A549 (cell line): ENCODE measurements around the gene CRYBA1. TPM values are rescaled to one million over a fixed set of nuclear protein-coding genes. Genes with fewer than 3 reads are reported as not detected.
"Not testable (repeated sequence)": the region's sequence is repeated elsewhere in the genome, so short reads cannot be mapped to it uniquely, and the experiment has no call there.

Source experiments
- ATAC-seq, 2 experiments: fragments of 200-7000 bp in 1 of 2; fragments of >200 bp in 1 of 2; cut with Nextera tagmentation in 1 of 2; cut with Tn5 transposase in 1 of 2; 3 replicates each; pipeline versions ENCODE4 v1.8.0 to v1.9.1; 2018 to 2020; ENCODE audit warnings: mild to moderate bottlenecking in 1 of 2, moderate library complexity in 1 of 2
- CTCF ChIA-PET: fragments of 300-600 bp; sonication (Branson Sonifier 250); formaldehyde crosslinking; extraction: SDS; loops from one replicate; lab custom pipeline; 2021; ENCODE audit warnings: antibody characterized with exemption, inconsistent platforms; lab: Yijun Ruan, JAX
- POLR2A ChIA-PET: fragments of 350-600 bp; formaldehyde crosslinking; extraction: SDS; loops from one replicate; lab custom pipeline; 2021; ENCODE audit warnings: antibody characterized with exemption, inconsistent platforms; lab: Yijun Ruan, JAX
- DNase-seq, 2 experiments: peaks; one replicate each; pipeline versions ENCODE4 v3.0.0 to v3.0.0-alpha.2; 2011 to 2016; ENCODE audit warnings: low read depth in 1 of 2, low spot score in 1 of 2
- FAIRE-seq: peaks from 2 replicates; lab custom pipeline; 2011; peaks lifted over from hg19 to GRCh38; lab: Jason Lieb, UNC
- H3K27ac ChIP-seq, 2 experiments: fragments of >200 bp; sonication (Bioruptor Twin); formaldehyde crosslinking; 3 replicates each; pipeline ENCODE4 v1.5.1; 2016 to 2017
- H3K4me1 ChIP-seq: fragments of >200 bp; sonication (Bioruptor Twin); formaldehyde crosslinking; 3 replicates; pipeline ENCODE4 v1.6.1; 2016
- H3K4me2 ChIP-seq: fragments of >200 bp; sonication (Bioruptor Twin); formaldehyde crosslinking; 3 replicates; pipeline ENCODE4 v1.6.1; 2016
- H3K4me3 ChIP-seq: fragments of >200 bp; sonication (Bioruptor Twin); formaldehyde crosslinking; 3 replicates; pipeline ENCODE4 v1.5.1; 2016
- H3K9me3 ChIP-seq: fragments of >200 bp; sonication (Bioruptor Twin); formaldehyde crosslinking; 3 replicates; pipeline ENCODE4 v1.6.1; 2016
- CBX2 ChIP-seq: fragments of 200-600 bp; sonication (generic); IDR thresholded peaks from 2 replicates; pipeline ENCODE4 v1.6.1; 2016; ENCODE audit warnings: low read depth, mild to moderate bottlenecking, borderline replicate concordance
- CBX8 ChIP-seq: fragments of 200-600 bp; sonication (generic); IDR thresholded peaks from 2 replicates; pipeline ENCODE4 v1.6.1; 2016
- CEBPB ChIP-seq, 2 experiments: fragments of >200 bp in 1 of 2; sonication (Bioruptor Twin) in 1 of 2; formaldehyde crosslinking in 1 of 2; IDR thresholded peaks; 2 replicates each; pipeline ENCODE4 v1.6.1; 2012 to 2016
- EHMT2 ChIP-seq: fragments of 200-600 bp; sonication (generic); IDR thresholded peaks from 2 replicates; pipeline ENCODE4 v1.6.1; 2016; ENCODE audit warnings: antibody characterized with exemption, low read depth, mild to moderate bottlenecking, moderate library complexity
- EP300 ChIP-seq, 2 experiments: fragments of >200 bp; sonication (Bioruptor Twin); formaldehyde crosslinking; IDR thresholded peaks; 2 replicates in 1 of 2; 3 replicates in 1 of 2; pipeline ENCODE4 v1.6.1; 2016 to 2017
- ESRRA ChIP-seq: fragments of 150-350 bp; IDR thresholded peaks from 2 replicates; pipeline ENCODE4 v1.6.1; 2014; ENCODE audit warnings: mild to moderate bottlenecking, low read length, borderline replicate concordance
- FOSB ChIP-seq: fragments of 250-450 bp; sonication (Bioruptor Pico); IDR thresholded peaks from 2 replicates; pipeline ENCODE4 v1.5.0; 2020; ENCODE audit warnings: mild to moderate bottlenecking, moderate library complexity
- HDAC2 ChIP-seq: fragments of 200-600 bp; sonication (generic); IDR thresholded peaks from 2 replicates; pipeline ENCODE4 v1.6.1; 2016
- JUNB ChIP-seq: fragments of >200 bp; sonication (Bioruptor Twin); formaldehyde crosslinking; IDR thresholded peaks from 2 replicates; pipeline ENCODE4 v1.6.1; 2016
- MAFK ChIP-seq: fragments of 450-650 bp; IDR thresholded peaks from 2 replicates; pipeline ENCODE4 v1.6.1; 2014; ENCODE audit not compliant: partially characterized antibody
- MAZ ChIP-seq: fragments of 150-350 bp; IDR thresholded peaks from 2 replicates; pipeline ENCODE4 v1.6.1; 2014; ENCODE audit warnings: antibody characterized with exemption, low read depth, low read length, borderline replicate concordance
- MYC ChIP-seq: IDR thresholded peaks from 2 replicates; pipeline ENCODE4 v1.6.1; 2012; ENCODE audit warnings: mild to moderate bottlenecking, inconsistent platforms, low read length, improper control_type of control experiment, borderline replicate concordance
- RAD21 ChIP-seq, 2 experiments: fragments of >200 bp in 1 of 2; sonication (Bioruptor Twin) in 1 of 2; formaldehyde crosslinking in 1 of 2; IDR thresholded peaks in 1 of 2; conservative IDR thresholded peaks in 1 of 2; 2 replicates in 1 of 2; 3 replicates in 1 of 2; pipeline ENCODE4 v1.6.1; 2012 to 2018; ENCODE audit warnings: inconsistent platforms in 1 of 2
- RARB ChIP-seq: fragments of 250-450 bp; sonication (Bioruptor Pico); IDR thresholded peaks from 2 replicates; pipeline ENCODE4 v1.8.0; 2021; ENCODE audit warnings: mild to moderate bottlenecking, moderate library complexity
- RCOR1 ChIP-seq: fragments of 150-350 bp; IDR thresholded peaks from 2 replicates; pipeline ENCODE4 v1.6.1; 2014; ENCODE audit warnings: antibody characterized with exemption, low read length, low read depth
- RFX5 ChIP-seq: fragments of 450-650 bp; IDR thresholded peaks from 2 replicates; pipeline ENCODE4 v1.7.1; 2014; ENCODE audit warnings: antibody characterized with exemption, mild to moderate bottlenecking, moderate library complexity
- SMC3 ChIP-seq: fragments of >200 bp; sonication (Bioruptor Twin); formaldehyde crosslinking; IDR thresholded peaks from 3 replicates; pipeline ENCODE4 v1.6.1; 2018; ENCODE audit warnings: inconsistent platforms
- TP53 ChIP-seq: fragments of 250-450 bp; sonication (Bioruptor Pico); IDR thresholded peaks from 2 replicates; pipeline ENCODE4 v1.5.0; 2021; ENCODE audit warnings: mild to moderate bottlenecking, moderate library complexity
- WGBS: methylation state at CpG from one replicate; pipeline ENCODE4 v1.1.6; 2017; ENCODE audit errors: missing lambda C conversion rate; 5-methylcytosine and 5-hydroxymethylcytosine counted together
- polyA minus RNA-seq: library from RNA; depleted of rRNA, polyadenylated mRNA; stranded (reverse); fragments of >200 nt; gene quantifications from 2 replicates; pipeline ENCODE4 v1.2.3, GENCODE V29; 2011; rRNA and poly(A)+ RNA removed
- polyA plus RNA-seq, 4 experiments: library from polyadenylated mRNA; depleted of rRNA in 3 of 4; stranded (reverse); fragments of >200 nt; fragmentation: RNase III in 1 of 4; extraction: RNeasy Plus Mini Kit Qiagen cat#74134 plus additional on column Dnase treatment in 1 of 4; gene quantifications; 2 replicates in 3 of 4; 3 replicates in 1 of 4; pipeline ENCODE4 v1.2.3, GENCODE V29; 2011 to 2017
- TF ChIP-seq, protein P1 (sequence below): fragments of 150-350 bp; IDR thresholded peaks from 2 replicates; pipeline ENCODE4 v1.6.1; 2014; ENCODE audit warnings: low read depth, mild to moderate bottlenecking, low read length
- TF ChIP-seq, protein P2 (sequence below): fragments of 250-450 bp; sonication (Bioruptor Pico); IDR thresholded peaks from 2 replicates; pipeline ENCODE4 v1.5.0; 2020; ENCODE audit warnings: low read depth, mild to moderate bottlenecking, moderate library complexity
- TF ChIP-seq, protein P3 (sequence below): IDR thresholded peaks from 2 replicates; pipeline ENCODE4 v1.6.1; 2012
- TF ChIP-seq, protein P4 (sequence below): IDR thresholded peaks from 2 replicates; pipeline ENCODE4 v1.6.1; 2012; ENCODE audit warnings: low read depth, borderline replicate concordance
- TF ChIP-seq, protein P5 (sequence below): fragments of >200 bp; sonication (Bioruptor Twin); formaldehyde crosslinking; IDR thresholded peaks from 3 replicates; pipeline ENCODE4 v1.6.1; 2016

Gene CRYBA1, protein sequence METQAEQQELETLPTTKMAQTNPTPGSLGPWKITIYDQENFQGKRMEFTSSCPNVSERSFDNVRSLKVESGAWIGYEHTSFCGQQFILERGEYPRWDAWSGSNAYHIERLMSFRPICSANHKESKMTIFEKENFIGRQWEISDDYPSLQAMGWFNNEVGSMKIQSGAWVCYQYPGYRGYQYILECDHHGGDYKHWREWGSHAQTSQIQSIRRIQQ
- polyA plus RNA-seq (2011; rRNA removed) (0.10 TPM in 1 of 2 replicates, not detected in the other), polyA plus RNA-seq (2017; fragmentation: RNase III; extraction: RNeasy Plus Mini Kit Qiagen cat#74134 plus additional on column Dnase treatment) (0.12 TPM in 1 of 3 replicates, not detected in the others), polyA minus RNA-seq (not detected in 2 replicates)
- polyA plus RNA-seq (2012; cell fraction: cytosol; rRNA removed), result not detected in 2 replicates
- polyA plus RNA-seq (2012; cell fraction: nucleus; rRNA removed), result not detected in 2 replicates

DNA sequence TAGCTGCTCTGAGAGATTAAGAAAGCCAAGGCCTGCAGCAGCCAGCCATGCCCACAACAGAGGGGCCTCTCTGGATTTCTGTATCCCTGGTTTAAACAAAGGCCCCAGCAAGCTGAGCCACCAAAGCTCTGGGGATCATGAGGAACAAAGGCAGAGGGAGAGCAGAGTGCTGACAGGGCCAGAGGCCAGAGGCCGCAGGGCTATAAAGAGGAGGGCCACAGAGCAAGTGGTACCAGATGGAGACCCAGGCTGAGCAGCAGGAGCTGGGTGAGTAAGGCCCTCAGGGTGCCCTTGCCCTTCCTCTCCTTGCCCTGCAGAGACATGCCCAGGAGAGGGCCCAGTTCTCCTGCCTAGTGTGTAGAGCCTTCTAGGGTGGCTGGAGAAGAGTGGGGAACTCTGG lies at the start of gene CRYBA1:
Gene CRYBA1, plus strand, starts transcription at position 232 of the 400 bp plus-strand sequence. Its CDS starts 5 bp downstream, at position 237.
- TF ChIP-seq CEBPB (IDR thresholded peaks at IDR 0.05) (no peak), EP300 (IDR thresholded peaks at IDR 0.05) (no peak), MAFK (no peak), MAZ (no peak), RCOR1 (no peak), RARB (CRISPR knock-in tag) (no peak), ESRRA (no peak), MYC (no peak), RFX5 (no peak), JUNB (no peak), TP53 (CRISPR knock-in tag) (no peak), CBX8 (no peak), CBX2 (no peak)
- POLR2A ChIA-PET, result no interaction called here
- no peak for FAIRE-seq
- no peak within 1 kb of the TSS for H3K4me3 ChIP-seq
- H3K4me2 ChIP-seq, result no peak within 1 kb of the TSS
- peak; percentile 38 to 41; a peak in 4 of 6 replicates for ATAC-seq
- no peak for DNase-seq
- no peaks in the 10 kb centered on the region for H3K9me3 ChIP-seq
- peaks cover 23% of the 10 kb centered on the region for H3K4me1 ChIP-seq
- WGBS, result 93% methylated on average over 1 of the region's 1 CpG
- H3K27ac ChIP-seq, result peak within 1 kb of the TSS; percentile 12 to 73; a peak in 4 of 6 replicates
- CTCF ChIA-PET, result interaction anchor here (0.6 to 7.6 kb wide), 7 partner anchors 12 to 99 kb away, joined by 3 to 99 read pairs (median 4); partner anchors contain the start of gene MYO18A

DNA sequence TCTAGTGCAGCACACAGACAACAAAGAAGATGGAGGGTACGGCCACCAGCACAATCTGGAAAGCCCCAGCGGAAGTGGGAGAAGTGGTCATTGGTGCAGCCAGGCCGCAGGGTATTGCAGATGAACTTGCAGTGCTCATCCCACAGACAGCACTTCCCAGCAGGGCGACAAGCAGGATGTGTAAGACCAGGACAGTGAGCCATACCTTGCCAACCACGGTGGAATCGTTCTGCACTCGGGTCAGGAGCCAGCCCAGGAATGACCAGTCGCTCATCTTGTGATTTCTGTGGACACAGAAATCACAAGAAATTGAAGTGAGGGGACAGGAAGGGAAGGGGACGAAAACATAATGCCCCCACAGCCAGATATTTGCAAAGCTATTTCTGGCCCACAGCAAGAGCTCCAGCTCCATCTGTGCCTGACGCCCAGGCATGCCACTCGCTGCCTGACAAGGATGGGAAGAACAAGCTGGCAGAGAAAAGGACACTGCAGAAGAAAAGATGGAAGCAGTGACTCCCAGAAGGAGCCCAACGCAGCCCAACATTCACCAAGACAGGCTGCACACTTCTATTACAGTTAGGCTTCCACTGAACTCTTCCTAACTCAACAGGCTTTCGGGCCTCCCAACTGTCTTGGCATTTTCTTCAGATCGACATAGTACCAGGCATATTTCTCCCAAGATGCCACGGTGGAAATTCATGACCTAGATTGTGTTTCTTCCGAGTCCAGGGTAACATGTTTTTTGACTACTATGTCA lies 49.0 kb upstream of the CRYBA1 start:
- POLR2A ChIA-PET, result no interaction called here
- CTCF ChIA-PET, result interaction anchor here (0.8 to 17.2 kb wide), 9 partner anchors 8 to 232 kb away, joined by 3 to 159 read pairs (median 4); partner anchors contain the start of gene MYO18A
- H3K4me2 ChIP-seq, result no peak overlapping the region
- no peaks in the 10 kb centered on the region for H3K4me1 ChIP-seq
- ATAC-seq, result peak in 1 of 2 experiments; percentile 24; a peak in 2 of 6 replicates
- no peak overlapping the region for H3K4me3 ChIP-seq
- DNase-seq, result no peak
- 81% methylated on average over 16 of the region's 16 CpGs for WGBS
- no peak overlapping the region for H3K27ac ChIP-seq
- TF ChIP-seq CBX8, result no peak
- no peak for TF ChIP-seq RARB (CRISPR knock-in tag)
- TF ChIP-seq, protein P1, sequence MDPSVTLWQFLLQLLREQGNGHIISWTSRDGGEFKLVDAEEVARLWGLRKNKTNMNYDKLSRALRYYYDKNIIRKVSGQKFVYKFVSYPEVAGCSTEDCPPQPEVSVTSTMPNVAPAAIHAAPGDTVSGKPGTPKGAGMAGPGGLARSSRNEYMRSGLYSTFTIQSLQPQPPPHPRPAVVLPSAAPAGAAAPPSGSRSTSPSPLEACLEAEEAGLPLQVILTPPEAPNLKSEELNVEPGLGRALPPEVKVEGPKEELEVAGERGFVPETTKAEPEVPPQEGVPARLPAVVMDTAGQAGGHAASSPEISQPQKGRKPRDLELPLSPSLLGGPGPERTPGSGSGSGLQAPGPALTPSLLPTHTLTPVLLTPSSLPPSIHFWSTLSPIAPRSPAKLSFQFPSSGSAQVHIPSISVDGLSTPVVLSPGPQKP, result no peak
- TF ChIP-seq SMC3, result no peak
- no peak for TF ChIP-seq MAFK
- TF ChIP-seq, protein P2, sequence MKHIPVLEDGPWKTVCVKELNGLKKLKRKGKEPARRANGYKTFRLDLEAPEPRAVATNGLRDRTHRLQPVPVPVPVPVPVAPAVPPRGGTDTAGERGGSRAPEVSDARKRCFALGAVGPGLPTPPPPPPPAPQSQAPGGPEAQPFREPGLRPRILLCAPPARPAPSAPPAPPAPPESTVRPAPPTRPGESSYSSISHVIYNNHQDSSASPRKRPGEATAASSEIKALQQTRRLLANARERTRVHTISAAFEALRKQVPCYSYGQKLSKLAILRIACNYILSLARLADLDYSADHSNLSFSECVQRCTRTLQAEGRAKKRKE (CRISPR knock-in tag), result no peak
- TF ChIP-seq, protein P3, sequence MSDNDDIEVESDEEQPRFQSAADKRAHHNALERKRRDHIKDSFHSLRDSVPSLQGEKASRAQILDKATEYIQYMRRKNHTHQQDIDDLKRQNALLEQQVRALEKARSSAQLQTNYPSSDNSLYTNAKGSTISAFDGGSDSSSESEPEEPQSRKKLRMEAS, result no peak
- TF ChIP-seq, protein P4, sequence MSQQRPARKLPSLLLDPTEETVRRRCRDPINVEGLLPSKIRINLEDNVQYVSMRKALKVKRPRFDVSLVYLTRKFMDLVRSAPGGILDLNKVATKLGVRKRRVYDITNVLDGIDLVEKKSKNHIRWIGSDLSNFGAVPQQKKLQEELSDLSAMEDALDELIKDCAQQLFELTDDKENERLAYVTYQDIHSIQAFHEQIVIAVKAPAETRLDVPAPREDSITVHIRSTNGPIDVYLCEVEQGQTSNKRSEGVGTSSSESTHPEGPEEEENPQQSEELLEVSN, result no peak
- TF ChIP-seq EHMT2, result no peak
- TF ChIP-seq, protein P5, sequence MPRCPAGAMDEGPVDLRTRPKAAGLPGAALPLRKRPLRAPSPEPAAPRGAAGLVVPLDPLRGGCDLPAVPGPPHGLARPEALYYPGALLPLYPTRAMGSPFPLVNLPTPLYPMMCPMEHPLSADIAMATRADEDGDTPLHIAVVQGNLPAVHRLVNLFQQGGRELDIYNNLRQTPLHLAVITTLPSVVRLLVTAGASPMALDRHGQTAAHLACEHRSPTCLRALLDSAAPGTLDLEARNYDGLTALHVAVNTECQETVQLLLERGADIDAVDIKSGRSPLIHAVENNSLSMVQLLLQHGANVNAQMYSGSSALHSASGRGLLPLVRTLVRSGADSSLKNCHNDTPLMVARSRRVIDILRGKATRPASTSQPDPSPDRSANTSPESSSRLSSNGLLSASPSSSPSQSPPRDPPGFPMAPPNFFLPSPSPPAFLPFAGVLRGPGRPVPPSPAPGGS, result no peak
- no peak for TF ChIP-seq FOSB (CRISPR knock-in tag)
- TF ChIP-seq EP300 (IDR thresholded peaks at IDR 0.05), result no peak
- no peak for TF ChIP-seq HDAC2
- no peak for TF ChIP-seq RAD21 (conservative IDR thresholded peaks at IDR 0.05 in 1 of 2, IDR thresholded peaks at IDR 0.05 in 1 of 2)
- H3K9me3 ChIP-seq, result no peaks in the 10 kb centered on the region
- no peak for FAIRE-seq

DNA sequence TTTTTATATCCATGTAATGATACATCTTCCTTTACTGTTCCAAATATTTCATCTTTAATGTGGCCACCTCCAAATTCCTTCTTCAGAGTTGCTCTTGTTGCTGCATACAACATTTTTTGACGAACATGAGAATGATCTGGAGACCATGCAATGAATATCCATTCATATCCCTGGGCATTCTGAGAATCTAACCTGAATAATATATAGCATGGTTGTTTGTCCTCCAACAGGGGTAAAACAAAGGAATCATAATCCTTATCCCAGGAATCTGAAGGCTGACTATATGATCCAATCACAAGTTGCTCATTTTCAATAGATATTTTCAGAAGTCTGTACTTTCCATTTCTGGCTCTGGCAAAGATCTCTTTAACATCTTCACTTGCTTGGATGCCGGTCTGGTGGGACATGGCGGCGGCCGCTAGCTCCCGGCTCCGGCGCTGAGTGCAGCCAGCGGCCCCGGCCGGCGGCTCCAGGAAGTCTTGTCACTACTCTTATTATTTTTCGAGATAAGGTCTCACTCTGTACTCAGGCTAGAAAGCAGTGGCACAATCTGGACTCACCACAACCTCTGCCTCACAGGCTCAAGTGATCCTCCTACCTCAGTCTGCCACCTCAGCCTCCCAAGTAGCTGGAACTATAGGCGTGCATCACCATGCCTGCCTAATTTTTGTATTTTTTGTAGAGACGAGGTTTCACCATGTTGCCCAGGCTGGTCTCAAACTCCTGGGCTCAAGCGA lies 42.4 kb upstream of the CRYBA1 start:
- DNase-seq, H3K4me2 ChIP-seq, H3K4me3 ChIP-seq, H3K4me1 ChIP-seq, H3K27ac ChIP-seq, FAIRE-seq, H3K9me3 ChIP-seq, POLR2A ChIA-PET: not testable (repeated sequence)
- ATAC-seq, result peak; percentile 42 to 87; a peak in 5 of 6 replicates
- WGBS, result 83% methylated on average over 16 of the region's 16 CpGs
- CTCF ChIA-PET, result interaction anchor here (0.6 to 21.9 kb wide), 12 partner anchors 8 to 1527 kb away, joined by 3 to 482 read pairs (median 4); partner anchors contain the start of gene MYO18A
